IMR-90 (cell line): Measurements from ENCODE around the gene DPP10. TPM values are rescaled to one million over a fixed set of nuclear protein-coding genes. Genes with fewer than 3 reads are reported as not detected.

ENCODE experiments used
- ATAC-seq: fragments of 200-7000 bp; cut with Tn5 transposase; 2 replicates; pipeline ENCODE4 v1.9.1; 2020; ENCODE audit warnings: low read depth, mild to moderate bottlenecking, moderate library complexity
- BruUV-seq: library from RNA; stranded (reverse); fragments of 400-500 nt; replicated peaks from 2 replicates; lab custom pipeline; 2021; lab: Mats Ljungman, UMichigan
- CTCF ChIA-PET: fragments of 300-600 bp; formaldehyde crosslinking; extraction: SDS; loops from one replicate; lab custom pipeline; 2021; ENCODE audit warnings: antibody characterized with exemption; lab: Yijun Ruan, JAX
- POLR2A ChIA-PET: fragments of 300-600 bp; sonication (Branson Sonifier 250); formaldehyde crosslinking; loops from one replicate; lab custom pipeline; 2022; ENCODE audit warnings: antibody characterized with exemption; ENCODE audit not compliant: unreplicated experiment; lab: Charles Lee
- DNase-seq: peaks from one replicate; pipeline ENCODE4 v3.0.0; 2013
- H2AFZ ChIP-seq: replicated peaks from 2 replicates; pipeline ENCODE3; 2013; ENCODE audit warnings: low read length, mild to moderate bottlenecking; ENCODE audit not compliant: poor library complexity
- H2AK5ac ChIP-seq: 2 replicates; pipeline ENCODE4 v1.6.1; 2013; ENCODE audit warnings: low read depth, low read length, inconsistent platforms
- H2AK9ac ChIP-seq: replicated peaks from 2 replicates; pipeline ENCODE3; 2013; ENCODE audit warnings: mild to moderate bottlenecking, low read depth, low read length, moderate library complexity; ENCODE audit not compliant: poor library complexity
- H2BK120ac ChIP-seq: 2 replicates; pipeline ENCODE4 v1.6.1; 2013; ENCODE audit warnings: low read depth, low read length, inconsistent platforms
- H2BK15ac ChIP-seq: 3 replicates; pipeline ENCODE4 v1.6.1; 2013; ENCODE audit warnings: low read depth, low read length, inconsistent platforms
- H2BK20ac ChIP-seq: 2 replicates; pipeline ENCODE4 v1.6.1; 2013; ENCODE audit warnings: low read depth, mild to moderate bottlenecking, inconsistent platforms, low read length, moderate library complexity
- H2BK5ac ChIP-seq: 2 replicates; pipeline ENCODE4 v1.6.1; 2013; ENCODE audit warnings: mild to moderate bottlenecking, low read depth, low read length, inconsistent platforms; ENCODE audit not compliant: poor library complexity, severe bottlenecking
- H3K14ac ChIP-seq: replicated peaks from 2 replicates; pipeline ENCODE4 v1.6.1; 2013; ENCODE audit warnings: low read depth, low read length, inconsistent platforms
- H3K18ac ChIP-seq: 2 replicates; pipeline ENCODE4 v1.6.1; 2013; ENCODE audit warnings: low read depth, low read length, control low read depth
- H3K23ac ChIP-seq: 2 replicates; pipeline ENCODE4 v1.6.1; 2013; ENCODE audit warnings: low read depth, low read length, inconsistent platforms
- H3K27ac ChIP-seq: 2 replicates; pipeline ENCODE4 v1.5.1; 2013; ENCODE audit warnings: mild to moderate bottlenecking, control low read depth, low read length; ENCODE audit not compliant: insufficient read depth
- H3K27me3 ChIP-seq: 2 replicates; pipeline ENCODE4 v1.6.1; 2013; ENCODE audit warnings: low read length; ENCODE audit not compliant: control insufficient read depth, insufficient read depth
- H3K36me3 ChIP-seq: 2 replicates; pipeline ENCODE4 v1.6.1; 2013; ENCODE audit warnings: low read length, mixed read lengths; ENCODE audit not compliant: control insufficient read depth, insufficient read depth
- H3K4ac ChIP-seq: 2 replicates; pipeline ENCODE4 v1.6.1; 2013; ENCODE audit warnings: low read depth, low read length, inconsistent platforms
- H3K4me1 ChIP-seq: 2 replicates; pipeline ENCODE4 v1.6.1; 2013; ENCODE audit warnings: low read length, mixed read lengths; ENCODE audit not compliant: control insufficient read depth, insufficient read depth
- H3K4me2 ChIP-seq: 2 replicates; pipeline ENCODE4 v1.6.1; 2013; ENCODE audit warnings: low read depth, mild to moderate bottlenecking, control low read depth, low read length, moderate library complexity
- H3K4me3 ChIP-seq: 2 replicates; pipeline ENCODE4 v1.5.1; 2013; ENCODE audit warnings: low read depth, mild to moderate bottlenecking, control low read depth, low read length, moderate library complexity; ENCODE audit not compliant: insufficient read depth
- H3K56ac ChIP-seq: 2 replicates; pipeline ENCODE4 v1.6.1; 2013; ENCODE audit warnings: low read length, inconsistent platforms; ENCODE audit not compliant: insufficient read depth; ENCODE audit errors: extremely low read depth
- H3K79me1 ChIP-seq, 2 experiments: 2 replicates each; pipeline ENCODE4 v1.6.1; 2013; ENCODE audit warnings: low read length in 2 of 2, inconsistent platforms in 1 of 2, low read depth in 1 of 2
- H3K9ac ChIP-seq: 2 replicates; pipeline ENCODE4 v1.6.1; 2013; ENCODE audit warnings: low read depth, low read length, control low read depth
- H3K9me1 ChIP-seq: 2 replicates; pipeline ENCODE4 v1.6.1; 2013; ENCODE audit warnings: low read length, inconsistent platforms; ENCODE audit not compliant: insufficient read depth
- H3K9me3 ChIP-seq: 2 replicates; pipeline ENCODE4 v1.6.1; 2013; ENCODE audit warnings: low read length; ENCODE audit not compliant: control insufficient read depth, insufficient read depth
- H4K20me1 ChIP-seq: 2 replicates; pipeline ENCODE4 v1.6.1; 2013; ENCODE audit warnings: low read length, inconsistent platforms; ENCODE audit not compliant: insufficient read depth
- H4K5ac ChIP-seq: 2 replicates; pipeline ENCODE4 v1.6.1; 2013; ENCODE audit warnings: mild to moderate bottlenecking, low read depth, low read length, control low read depth
- H4K8ac ChIP-seq, 2 experiments: 2 replicates each; pipeline ENCODE4 v1.6.1; 2013; ENCODE audit warnings: low read depth in 2 of 2, low read length in 2 of 2, control low read depth in 1 of 2, inconsistent platforms in 1 of 2
- H4K91ac ChIP-seq: 2 replicates; pipeline ENCODE4 v1.6.1; 2013; ENCODE audit warnings: low read depth, low read length, inconsistent platforms; ENCODE audit not compliant: insufficient read depth
- BHLHE40 ChIP-seq: fragments of 150-350 bp; IDR thresholded peaks from 2 replicates; pipeline ENCODE4 v1.6.1; 2016; ENCODE audit warnings: mild to moderate bottlenecking, low read depth, low read length
- CHD1 ChIP-seq: IDR thresholded peaks from 2 replicates; pipeline ENCODE4 v1.6.1; 2012; ENCODE audit warnings: low read depth, low read length, improper control_type of control experiment
- POLR2A ChIP-seq: IDR thresholded peaks from 2 replicates; pipeline ENCODE4 v1.6.1; 2012; ENCODE audit warnings: mild to moderate bottlenecking, low read depth, low read length
- RAD21 ChIP-seq: IDR thresholded peaks from 2 replicates; pipeline ENCODE4 v1.6.1; 2012; ENCODE audit warnings: low read length, improper control_type of control experiment
- RCOR1 ChIP-seq: IDR thresholded peaks from 2 replicates; pipeline ENCODE4 v1.6.1; 2012; ENCODE audit warnings: mild to moderate bottlenecking, low read length, improper control_type of control experiment; ENCODE audit not compliant: insufficient replicate concordance
- WGBS, 2 experiments: methylation state at CpG; one replicate each; pipeline versions ENCODE4 v1.1.5 to v1.1.7; 2013; ENCODE audit warnings: missing lambda C conversion rate in 2 of 2; ENCODE audit not compliant: insufficient read length in 1 of 2; ENCODE audit errors: extremely low coverage in 2 of 2; 5-methylcytosine and 5-hydroxymethylcytosine counted together
- dilution Hi-C: fragments of 300-500 bp; cut with HindIII; formaldehyde crosslinking; loops from one replicate; pipeline ENCODE4 v1.14.3; 2018; ENCODE audit warnings: low sequenced_read_pairs; ENCODE audit not compliant: unreplicated experiment
- in situ Hi-C: fragments of 300-500 bp; cut with MboI; formaldehyde crosslinking; loops from 3 replicates; pipeline ENCODE4 v1.14.3; 2019; ENCODE audit warnings: low sequenced_read_pairs, inconsistent platforms, mixed read lengths
- intact Hi-C: fragments of 100-400 bp; cut with micrococcal nuclease; formaldehyde crosslinking; loops from 2 replicates; pipeline ENCODE4 v1.10.0; 2022
- polyA plus RNA-seq, 3 experiments: library from polyadenylated mRNA; depleted of rRNA; stranded (reverse); fragments of >200 nt; gene quantifications; 2 replicates each; pipeline ENCODE4 v1.2.3, GENCODE V29; 2012; ENCODE audit warnings: low replicate concordance in 1 of 3
- total RNA-seq: library from RNA; depleted of rRNA; stranded (reverse); fragments of >200 nt; gene quantifications from 2 replicates; pipeline ENCODE4 v1.2.3, GENCODE V29; 2012

Gene DPP10
- total and polyA plus RNA-seq, 2 of the 4 experiments (the other 2 are of a cell fraction) = not detected

DNA sequence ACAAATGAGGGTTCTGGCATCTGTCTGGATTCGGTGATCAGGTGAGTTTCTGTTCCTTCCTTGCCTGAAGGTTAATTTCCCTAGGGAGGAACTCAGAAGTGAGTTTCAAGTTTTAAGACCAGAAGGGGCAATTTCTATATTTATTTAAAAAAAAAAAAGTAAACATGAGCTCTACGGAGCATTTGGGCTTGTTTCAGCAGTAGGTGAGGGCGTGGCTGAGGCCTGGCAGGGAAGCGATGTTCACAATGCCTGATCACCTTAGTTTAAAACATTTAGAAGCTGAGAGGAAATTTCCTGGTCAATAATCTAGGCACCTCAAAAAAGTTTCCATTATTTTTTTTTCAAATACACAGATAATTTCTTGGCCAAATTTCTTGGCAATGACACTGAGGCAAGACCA is 629.1 kb downstream of the DPP10 start:
- no peak overlapping the region for H2BK120ac ChIP-seq
- no peak overlapping the region for H4K5ac ChIP-seq
- no peaks in the 10 kb centered on the region for H4K20me1 ChIP-seq
- in situ Hi-C loops (no loop called here), intact Hi-C loops (no loop called here), dilution Hi-C loops (no loop called here)
- no peak overlapping the region for H3K27ac ChIP-seq
- no peak overlapping the region for H3K4ac ChIP-seq
- H2AK5ac ChIP-seq = no peak overlapping the region
- H4K91ac ChIP-seq = no peak overlapping the region
- H3K18ac ChIP-seq = no peak overlapping the region
- ChIA-PET CTCF (no interaction called here), POLR2A (no interaction called here)
- no peak overlapping the region for H3K4me3 ChIP-seq
- no peak overlapping the region for H2BK5ac ChIP-seq
- H3K14ac ChIP-seq = no peak overlapping the region
- H2BK20ac ChIP-seq = no peak overlapping the region
- no peak for ATAC-seq
- H4K8ac ChIP-seq = no peak overlapping the region
- no peaks in the 10 kb centered on the region for H3K4me1 ChIP-seq
- WGBS, 2 experiments = no CpG with 5 or more reads among the region's 4 CpGs
- DNase-seq = no peak
- H3K23ac ChIP-seq = no peak overlapping the region
- no peak overlapping the region for H2AFZ ChIP-seq
- no peaks in the 10 kb centered on the region for H3K9me1 ChIP-seq
- TF ChIP-seq RCOR1 = no peak
- no peak for TF ChIP-seq BHLHE40
- no peak for TF ChIP-seq RAD21
- TF ChIP-seq POLR2A = no peak
- no peak for TF ChIP-seq CHD1
- H3K9ac ChIP-seq = no peak overlapping the region
- no peaks in the 10 kb centered on the region for H3K79me1 ChIP-seq
- no peaks in the 10 kb centered on the region for H3K36me3 ChIP-seq
- H3K27me3 ChIP-seq = no peaks in the 10 kb centered on the region
- no peak overlapping the region for H3K4me2 ChIP-seq
- no peak overlapping the region for H3K56ac ChIP-seq
- H3K9me3 ChIP-seq = no peaks in the 10 kb centered on the region
- H2BK15ac ChIP-seq = no peak overlapping the region
- H2AK9ac ChIP-seq = no peak overlapping the region
- no TSS peak for BruUV-seq
